HUES48 (cell line): Measurements from ENCODE around the gene EVL.
"Not testable (repeated sequence)": the region's sequence is repeated elsewhere in the genome, so short reads cannot be mapped to it uniquely, and the experiment has no call there.

ENCODE experiments used
- H3K27ac ChIP-seq: one replicate; pipeline ENCODE4 v1.7.0; 2013; ENCODE audit warnings: low read depth, low read length, inconsistent platforms
- H3K27me3 ChIP-seq: 2 replicates; pipeline ENCODE4 v1.6.1; 2013; ENCODE audit warnings: mild to moderate bottlenecking, low read length; ENCODE audit not compliant: control insufficient read depth, insufficient read depth
- H3K36me3 ChIP-seq: 2 replicates; pipeline ENCODE4 v1.6.1; 2013; ENCODE audit warnings: low read length; ENCODE audit not compliant: control insufficient read depth, insufficient read depth
- H3K4me1 ChIP-seq: 2 replicates; pipeline ENCODE4 v1.6.1; 2013; ENCODE audit warnings: mild to moderate bottlenecking, low read length; ENCODE audit not compliant: control insufficient read depth, insufficient read depth
- H3K4me3 ChIP-seq: 2 replicates; pipeline ENCODE4 v1.5.1; 2013; ENCODE audit warnings: mild to moderate bottlenecking, low read depth, low read length
- H3K9ac ChIP-seq: 2 replicates; pipeline ENCODE4 v1.6.1; 2013; ENCODE audit warnings: mild to moderate bottlenecking, low read depth, low read length, moderate library complexity
- H3K9me3 ChIP-seq: 2 replicates; pipeline ENCODE4 v1.6.1; 2013; ENCODE audit warnings: low read length; ENCODE audit not compliant: control insufficient read depth, insufficient read depth

EVL gene

GRCh38 chr14:100030006-100030405 is 35.2 kb upstream of the EVL start:
- H3K9ac ChIP-seq, H3K4me3 ChIP-seq, H3K4me1 ChIP-seq, H3K36me3 ChIP-seq, H3K27ac ChIP-seq, H3K9me3 ChIP-seq: not testable (repeated sequence)
- peaks cover 21% of the 10 kb centered on the region for H3K27me3 ChIP-seq

GRCh38 chr14:100030452-100031153 is 34.6 kb upstream of the EVL start:
- no peak overlapping the region for H3K27ac ChIP-seq
- H3K4me3 ChIP-seq, result no peak overlapping the region
- H3K9me3 ChIP-seq, result no peaks in the 10 kb centered on the region
- H3K27me3 ChIP-seq, result peaks cover 21% of the 10 kb centered on the region
- H3K4me1 ChIP-seq, result no peaks in the 10 kb centered on the region
- H3K9ac ChIP-seq, result no peak overlapping the region
- H3K36me3 ChIP-seq, result no peaks in the 10 kb centered on the region

- Histone ChIP-seq H3K4me1 (no peaks in the 10 kb centered on the region), H3K27me3 (peaks cover 21% of the 10 kb centered on the region), H3K27ac (no peak overlapping the region), H3K36me3 (no peaks in the 10 kb centered on the region), H3K9me3 (no peaks in the 10 kb centered on the region), H3K4me3 (no peak overlapping the region), H3K9ac (no peak overlapping the region)
Observed at GRCh38 chr14:100031506-100032281, 33.5 kb upstream of the EVL start.

- Histone ChIP-seq H3K36me3 (no peaks in the 10 kb centered on the region), H3K9me3 (no peaks in the 10 kb centered on the region), H3K9ac (no peak overlapping the region), H3K27me3 (peaks cover 17% of the 10 kb centered on the region), H3K27ac (no peak overlapping the region), H3K4me1 (no peaks in the 10 kb centered on the region), H3K4me3 (no peak overlapping the region)
Observed at GRCh38 chr14:100032738-100033137, 32.5 kb upstream of the EVL start.

GRCh38 chr14:100033347-100034075 is 31.7 kb upstream of the EVL start:
- Histone ChIP-seq H3K4me1 (no peaks in the 10 kb centered on the region), H3K9ac (no peak overlapping the region), H3K4me3 (no peak overlapping the region), H3K27me3 (peaks cover 13% of the 10 kb centered on the region), H3K36me3 (no peaks in the 10 kb centered on the region), H3K9me3 (no peaks in the 10 kb centered on the region), H3K27ac (no peak overlapping the region)

- no peak overlapping the region for H3K4me3 ChIP-seq
- peaks cover 9% of the 10 kb centered on the region for H3K27me3 ChIP-seq
- no peaks in the 10 kb centered on the region for H3K4me1 ChIP-seq
- no peaks in the 10 kb centered on the region for H3K36me3 ChIP-seq
- no peak overlapping the region for H3K9ac ChIP-seq
- no peaks in the 10 kb centered on the region for H3K9me3 ChIP-seq
- H3K27ac ChIP-seq, result no peak overlapping the region
Observed at GRCh38 chr14:100034468-100034867, 30.8 kb upstream of the EVL start.

GRCh38 chr14:100034961-100035500 is 30.2 kb upstream of the EVL start:
- Histone ChIP-seq H3K9ac (no peak overlapping the region), H3K4me3 (no peak overlapping the region), H3K36me3 (no peaks in the 10 kb centered on the region), H3K4me1 (no peaks in the 10 kb centered on the region), H3K27ac (no peak overlapping the region), H3K27me3 (peaks cover 3% of the 10 kb centered on the region; the same call in 1 of the 2 replicates), H3K9me3 (no peaks in the 10 kb centered on the region)

GRCh38 chr14:100035700-100036099 is 29.5 kb upstream of the EVL start:
- peaks cover 2% of the 10 kb centered on the region; the same call in 1 of the 2 replicates for H3K27me3 ChIP-seq
- H3K9me3 ChIP-seq, result no peaks in the 10 kb centered on the region
- no peak overlapping the region for H3K9ac ChIP-seq
- no peak overlapping the region for H3K27ac ChIP-seq
- no peaks in the 10 kb centered on the region for H3K4me1 ChIP-seq
- no peak overlapping the region for H3K4me3 ChIP-seq
- no peaks in the 10 kb centered on the region for H3K36me3 ChIP-seq

- H3K27ac ChIP-seq, result no peak overlapping the region
- H3K9me3 ChIP-seq, result no peaks in the 10 kb centered on the region
- no peaks in the 10 kb centered on the region for H3K4me1 ChIP-seq
- H3K36me3 ChIP-seq, result no peaks in the 10 kb centered on the region
- H3K27me3 ChIP-seq, result no peaks in the 10 kb centered on the region
- H3K9ac ChIP-seq, result no peak overlapping the region
- H3K4me3 ChIP-seq, result no peak overlapping the region
Observed at GRCh38 chr14:100037353-100037752, 27.9 kb upstream of the EVL start.

GRCh38 chr14:100038065-100038464 is 27.2 kb upstream of the EVL start:
- Histone ChIP-seq H3K36me3 (no peaks in the 10 kb centered on the region), H3K27ac (no peak overlapping the region), H3K9me3 (no peaks in the 10 kb centered on the region), H3K9ac (no peak overlapping the region), H3K4me3 (no peak overlapping the region), H3K4me1 (no peaks in the 10 kb centered on the region), H3K27me3 (no peaks in the 10 kb centered on the region)

- Histone ChIP-seq H3K9me3 (no peaks in the 10 kb centered on the region), H3K4me1 (no peaks in the 10 kb centered on the region), H3K27ac (no peak overlapping the region), H3K9ac (no peak overlapping the region), H3K27me3 (no peaks in the 10 kb centered on the region), H3K36me3 (no peaks in the 10 kb centered on the region), H3K4me3 (no peak overlapping the region)
Observed at GRCh38 chr14:100039903-100040302, 25.3 kb upstream of the EVL start.
